ENCODE measurements around the gene IRX2.

IRX2 gene

GRCh38 chr5:2751592-2752021 lies at the start of gene IRX2:
Gene IRX2 (minus strand): TSS chr5:2751677. CDS start chr5:2751413, 264 bp downstream.
- no peak for DNase-seq

- DNase-seq: no peak
These were observed 48.6 kb upstream of the IRX2 start for GRCh38 chr5:2800035-2800434.

GRCh38 chr5:2797981-2798380 lies 46.5 kb upstream of the IRX2 start:
- no peak for DNase-seq

GRCh38 chr5:2797160-2797559 lies 45.7 kb upstream of the IRX2 start:
- no peak for DNase-seq

GRCh38 chr5:2783223-2783622 lies 31.7 kb upstream of the IRX2 start:
- DNase-seq: no peak

GRCh38 chr5:2782658-2783057 lies 31.2 kb upstream of the IRX2 start:
- no peak for DNase-seq

- DNase-seq: no peak
These were observed 29.1 kb upstream of the IRX2 start for GRCh38 chr5:2780421-2781171.

- DNase-seq: no peak
These were observed 28.0 kb upstream of the IRX2 start for GRCh38 chr5:2779459-2779858.

- DNase-seq: no peak
These were observed 25.1 kb upstream of the IRX2 start for GRCh38 chr5:2776337-2777302.

GRCh38 chr5:2773327-2773726 lies 21.9 kb upstream of the IRX2 start:
- no peak for DNase-seq

GRCh38 chr5:2767089-2767488 lies 15.6 kb upstream of the IRX2 start:
- DNase-seq: no peak

- DNase-seq: no peak
These were observed 13.1 kb upstream of the IRX2 start for GRCh38 chr5:2764581-2764980.

GRCh38 chr5:2763533-2763794 lies 12.0 kb upstream of the IRX2 start:
- no peak for DNase-seq

GRCh38 chr5:2762744-2763532 lies 11.5 kb upstream of the IRX2 start:
- DNase-seq: no peak

GRCh38 chr5:2761921-2762488 lies 10.5 kb upstream of the IRX2 start:
- no peak for DNase-seq

- no peak for DNase-seq
These were observed 8.4 kb upstream of the IRX2 start for GRCh38 chr5:2759696-2760461.

- DNase-seq: no peak
These were observed 7.6 kb upstream of the IRX2 start for GRCh38 chr5:2759091-2759490.

- DNase-seq: no peak
These were observed 7.2 kb upstream of the IRX2 start for GRCh38 chr5:2758632-2759031.

GRCh38 chr5:2757563-2758351 lies 6.3 kb upstream of the IRX2 start:
- no peak for DNase-seq

- no peak for DNase-seq
These were observed 5.0 kb upstream of the IRX2 start for GRCh38 chr5:2756211-2757152.
